Prostate gland (tissue), 2 donors: ENCODE measurements around the gene XRCC2.
"Not testable (repeated sequence)": the region's sequence is repeated elsewhere in the genome, so short reads cannot be mapped to it uniquely, and the experiment has no call there.

Experiments
- POLR2A ChIP-seq: fragments of 450-650 bp; IDR thresholded peaks from one replicate; pipeline ENCODE4 v1.6.1; 2016; ENCODE audit warnings: antibody characterized with exemption, mild to moderate bottlenecking
- TF ChIP-seq, protein P1 (sequence below), 4 experiments: fragments of 200-600 bp in 2 of 4; fragments of 450-650 bp in 2 of 4; sonication (generic) in 2 of 4; IDR thresholded peaks; 1 replicate in 3 of 4; 2 replicates in 1 of 4; pipeline ENCODE4 v1.5.1; 2016 to 2019; ENCODE audit warnings: antibody characterized with exemption in 4 of 4, mild to moderate bottlenecking in 2 of 4, moderate library complexity in 2 of 4

DNA sequence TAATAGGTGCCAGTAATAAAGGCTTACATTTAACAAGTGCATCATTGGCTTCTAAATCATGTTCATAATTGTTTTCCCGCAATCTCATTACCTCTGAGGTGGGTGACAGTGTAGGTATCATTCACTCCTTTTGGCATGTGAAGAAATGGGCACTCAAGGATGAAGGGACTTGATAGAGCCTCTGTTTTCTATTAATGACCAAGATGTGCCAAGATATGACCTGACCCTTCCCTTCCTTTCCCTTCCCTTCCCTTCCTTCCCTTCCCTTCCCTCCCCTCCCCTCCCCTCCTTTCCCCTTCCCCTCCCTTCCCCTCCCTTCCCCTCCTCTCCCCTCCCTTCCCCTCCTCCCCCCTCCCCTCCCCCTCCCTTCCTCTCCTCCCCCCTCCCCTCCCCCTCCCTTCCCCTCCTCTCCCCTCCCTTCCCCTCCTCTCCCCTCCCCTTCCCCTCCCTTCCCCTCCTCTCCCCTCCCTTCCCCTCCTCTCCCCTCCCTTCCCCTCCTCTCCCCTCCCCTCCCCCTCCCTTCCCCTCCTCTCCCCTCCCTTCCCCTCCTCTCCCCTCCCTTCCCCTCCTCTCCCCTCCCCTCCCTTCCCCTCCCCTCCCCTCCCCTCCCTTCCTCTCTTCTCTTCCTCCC lies 36.6 kb upstream of the XRCC2 start:
- TF ChIP-seq, protein P1, sequence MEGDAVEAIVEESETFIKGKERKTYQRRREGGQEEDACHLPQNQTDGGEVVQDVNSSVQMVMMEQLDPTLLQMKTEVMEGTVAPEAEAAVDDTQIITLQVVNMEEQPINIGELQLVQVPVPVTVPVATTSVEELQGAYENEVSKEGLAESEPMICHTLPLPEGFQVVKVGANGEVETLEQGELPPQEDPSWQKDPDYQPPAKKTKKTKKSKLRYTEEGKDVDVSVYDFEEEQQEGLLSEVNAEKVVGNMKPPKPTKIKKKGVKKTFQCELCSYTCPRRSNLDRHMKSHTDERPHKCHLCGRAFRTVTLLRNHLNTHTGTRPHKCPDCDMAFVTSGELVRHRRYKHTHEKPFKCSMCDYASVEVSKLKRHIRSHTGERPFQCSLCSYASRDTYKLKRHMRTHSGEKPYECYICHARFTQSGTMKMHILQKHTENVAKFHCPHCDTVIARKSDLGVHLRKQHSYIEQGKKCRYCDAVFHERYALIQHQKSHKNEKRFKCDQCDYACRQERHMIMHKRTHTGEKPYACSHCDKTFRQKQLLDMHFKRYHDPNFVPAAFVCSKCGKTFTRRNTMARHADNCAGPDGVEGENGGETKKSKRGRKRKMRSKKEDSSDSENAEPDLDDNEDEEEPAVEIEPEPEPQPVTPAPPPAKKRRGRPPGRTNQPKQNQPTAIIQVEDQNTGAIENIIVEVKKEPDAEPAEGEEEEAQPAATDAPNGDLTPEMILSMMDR (IDR thresholded peaks at IDR 0.05), result not testable (repeated sequence)
- not testable (repeated sequence) for TF ChIP-seq POLR2A
